Effector CD8-positive, alpha-beta T cell (primary cell): ENCODE results near the gene EYA4.
"Not testable (repeated sequence)": the region's sequence is repeated elsewhere in the genome, so short reads cannot be mapped to it uniquely, and the experiment has no call there.

Experiments
- DNase-seq: peaks from one replicate; lab custom pipeline; 2025; lab: John Stamatoyannopoulos, UW

The EYA4 gene

GRCh38 chr6:133350928-133351327, 109.8 kb downstream of the EYA4 start:
- DNase-seq, result no peak

DNA sequence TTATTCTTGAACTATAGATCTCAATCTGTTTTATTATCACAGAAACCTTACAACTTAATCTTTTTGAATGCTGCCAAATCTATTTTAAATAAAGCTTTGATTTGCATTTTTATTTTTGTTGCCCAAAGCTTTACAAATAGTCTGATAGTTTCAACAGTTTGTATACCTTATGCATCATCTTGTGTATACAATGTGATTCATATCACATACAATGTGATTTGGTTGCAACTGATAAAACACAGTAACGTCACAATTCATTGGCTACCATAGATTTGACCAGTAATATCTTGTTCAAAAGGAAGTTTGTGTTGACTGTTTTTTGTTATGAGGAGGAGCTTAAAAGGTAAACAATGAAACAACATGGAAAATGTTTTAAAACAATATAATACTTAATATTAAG, 110.9 kb downstream of the EYA4 start:
- DNase-seq, result no peak

GRCh38 chr6:133353061-133353460, 111.9 kb downstream of the EYA4 start:
- DNase-seq, result no peak

- DNase-seq, result no peak
These were observed 114.8 kb downstream of the EYA4 start for GRCh38 chr6:133355922-133356321.

GRCh38 chr6:133358574-133359150, 117.5 kb downstream of the EYA4 start:
- DNase-seq, result no peak

GRCh38 chr6:133359256-133359655, 118.1 kb downstream of the EYA4 start:
- DNase-seq, result no peak

DNA sequence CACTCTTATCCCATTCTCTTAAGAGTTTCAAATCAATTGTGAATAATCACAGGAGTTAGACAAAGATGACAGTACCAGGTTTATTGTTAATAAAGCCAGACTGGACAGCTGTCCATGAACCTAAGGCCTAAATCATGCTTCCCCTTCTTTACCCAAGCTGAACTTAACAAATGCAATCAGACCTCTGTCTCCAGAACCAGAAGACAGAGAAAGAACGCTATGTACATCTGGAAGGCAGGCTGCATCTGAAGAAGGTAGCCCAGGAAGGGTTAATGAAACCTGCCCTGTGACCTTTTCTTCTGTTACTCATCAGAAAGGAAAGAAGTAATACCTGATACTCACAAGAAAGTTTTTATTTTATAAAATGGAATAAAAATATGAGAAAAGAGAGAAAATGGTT, 118.6 kb downstream of the EYA4 start:
- no peak for DNase-seq

DNA sequence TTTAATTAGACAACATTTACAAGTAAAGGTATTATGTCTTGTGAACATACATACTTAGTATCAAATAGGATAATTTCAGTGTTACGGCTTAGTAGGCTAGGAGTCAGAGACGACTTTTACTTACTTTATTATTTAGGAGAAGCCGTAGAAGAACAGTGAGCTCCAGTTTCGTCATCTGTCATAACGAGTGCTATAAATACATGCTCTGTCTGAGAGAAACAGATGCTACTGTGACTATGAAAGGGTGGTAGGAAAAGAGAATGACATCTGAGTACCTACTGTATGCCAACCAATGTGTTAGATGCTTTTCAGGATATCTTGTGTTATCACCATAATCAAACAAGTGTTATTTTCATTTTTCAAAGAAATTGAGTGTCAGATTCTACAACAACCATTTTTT, 119.0 kb downstream of the EYA4 start:
- no peak for DNase-seq

GRCh38 chr6:133362813-133363212, 121.7 kb downstream of the EYA4 start:
- no peak for DNase-seq

- no peak for DNase-seq
These were observed 127.5 kb downstream of the EYA4 start for GRCh38 chr6:133368664-133369063.

DNA sequence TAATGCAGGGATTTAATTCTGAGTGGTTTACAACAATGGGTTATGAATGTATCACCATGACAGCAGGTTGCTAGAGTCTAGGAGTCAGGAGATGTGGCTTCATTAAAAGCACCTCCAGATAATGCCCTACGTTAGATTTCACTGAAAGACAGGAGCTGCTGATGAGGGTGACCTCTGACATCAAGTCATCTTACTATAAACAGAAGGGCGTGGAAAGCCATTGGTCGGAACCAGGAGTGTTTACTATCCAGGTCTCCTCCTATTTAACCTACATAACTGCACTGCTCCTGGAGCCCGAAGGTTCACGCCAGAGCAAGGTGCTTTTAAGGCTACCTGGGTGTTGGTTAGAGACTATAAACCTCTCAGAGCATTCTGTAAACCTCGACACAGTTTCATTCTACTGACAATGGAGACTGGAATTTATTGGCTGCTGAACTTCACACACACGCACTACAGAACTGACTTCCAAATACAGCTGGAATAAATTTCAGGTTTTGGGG, 128.7 kb downstream of the EYA4 start:
- DNase-seq, result no peak

DNA sequence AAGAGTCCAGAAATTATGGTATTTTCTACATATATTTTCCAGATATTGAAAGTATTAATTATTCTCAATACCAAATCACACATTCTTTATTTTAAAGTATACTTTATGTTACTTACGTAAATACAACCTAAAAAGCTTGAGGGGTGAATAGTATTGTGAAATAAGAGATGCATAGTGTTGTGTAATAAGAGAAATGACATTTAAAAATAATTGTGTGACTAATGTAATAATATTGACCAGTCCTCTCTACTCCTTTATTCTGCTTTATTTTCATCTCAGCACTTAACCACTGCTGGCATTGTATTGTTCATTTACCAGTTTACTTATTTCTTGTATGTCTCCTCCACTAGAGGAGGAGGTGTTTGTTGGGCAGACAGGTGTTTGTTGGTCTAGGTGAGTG, 135.6 kb downstream of the EYA4 start:
- no peak for DNase-seq

- DNase-seq, result no peak
These were observed 136.1 kb downstream of the EYA4 start for GRCh38 chr6:133377219-133377618.

DNA sequence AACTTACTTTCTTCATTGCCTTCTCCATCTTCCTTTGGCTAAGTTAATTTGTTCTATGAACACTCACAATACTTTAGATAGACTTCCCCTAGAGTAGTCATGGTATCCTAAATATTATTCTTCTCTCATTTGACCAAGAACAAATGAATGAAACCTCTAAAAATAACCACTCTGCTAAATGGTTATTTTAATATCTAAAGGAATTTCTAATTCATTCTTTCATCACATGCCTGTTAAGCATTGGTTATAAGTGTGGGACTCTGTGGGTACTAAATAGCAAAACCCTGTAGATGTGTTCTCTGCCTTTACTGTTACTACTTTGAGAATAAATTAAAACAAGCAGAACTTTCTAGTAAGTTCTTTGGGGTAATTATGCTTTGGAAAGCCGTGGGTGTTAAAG, 138.9 kb downstream of the EYA4 start:
- DNase-seq, result no peak

- no peak for DNase-seq
These were observed 139.6 kb downstream of the EYA4 start for GRCh38 chr6:133380723-133381122.

DNA sequence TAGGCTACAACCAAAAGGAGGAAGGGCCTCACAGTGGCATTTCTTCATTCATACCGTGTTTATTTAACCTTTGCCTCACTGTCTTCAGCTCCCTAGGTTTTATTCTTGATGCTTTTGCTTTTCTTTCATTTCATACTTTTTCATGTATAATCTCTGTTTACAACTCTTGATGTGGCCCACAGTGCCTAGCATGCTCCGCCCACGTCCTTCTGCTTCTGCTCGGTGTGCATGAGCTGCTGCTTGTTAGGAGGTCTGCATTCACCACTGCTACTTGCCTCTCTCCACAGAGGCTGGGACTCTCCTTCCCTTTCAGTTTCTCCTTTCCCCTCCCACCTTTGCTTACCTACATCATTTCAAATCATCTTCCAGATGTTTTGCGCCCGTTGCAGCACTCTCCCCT, 147.6 kb downstream of the EYA4 start:
- no peak for DNase-seq

DNA sequence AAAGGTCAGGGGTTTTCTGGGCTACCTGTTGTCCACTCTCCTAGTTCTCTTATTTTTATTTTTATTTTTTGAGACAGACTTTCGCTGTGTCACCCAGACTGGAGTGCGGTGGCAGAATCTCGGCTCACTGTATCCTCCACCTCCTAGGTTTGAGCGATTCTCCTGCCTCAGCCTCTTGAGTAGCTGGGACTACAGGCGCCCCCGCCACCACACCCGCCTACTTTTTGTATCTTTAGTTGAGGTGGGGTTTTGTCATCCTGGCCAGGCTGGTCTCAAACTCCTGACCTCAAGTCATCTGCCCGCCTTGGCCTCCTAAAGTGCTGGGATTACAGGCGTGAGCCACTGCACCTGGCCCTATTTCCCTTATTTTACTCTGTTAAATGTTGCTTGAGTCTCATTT, 149.0 kb downstream of the EYA4 start:
- no peak for DNase-seq

GRCh38 chr6:133392015-133392414, 150.9 kb downstream of the EYA4 start:
- DNase-seq, result no peak

DNA sequence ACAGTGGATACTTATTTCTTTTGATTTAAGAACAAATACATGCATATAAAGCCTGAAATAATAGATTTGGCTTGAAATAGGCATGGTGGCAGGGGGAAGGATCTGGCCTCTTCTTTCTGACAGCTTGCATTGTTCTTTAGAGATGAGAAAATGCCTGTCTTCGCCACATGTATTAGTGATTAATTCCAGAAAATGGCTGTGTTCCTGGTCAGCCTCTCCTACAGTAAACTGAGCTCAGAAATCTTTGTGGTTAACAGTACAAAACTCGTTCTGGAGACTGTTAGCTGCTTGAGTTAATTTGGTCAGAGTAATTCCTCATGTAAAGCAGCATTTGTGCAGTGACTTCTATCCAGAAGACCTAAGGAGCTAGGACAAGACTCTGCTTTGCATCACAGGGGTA, 151.5 kb downstream of the EYA4 start:
- DNase-seq, result no peak

DNA sequence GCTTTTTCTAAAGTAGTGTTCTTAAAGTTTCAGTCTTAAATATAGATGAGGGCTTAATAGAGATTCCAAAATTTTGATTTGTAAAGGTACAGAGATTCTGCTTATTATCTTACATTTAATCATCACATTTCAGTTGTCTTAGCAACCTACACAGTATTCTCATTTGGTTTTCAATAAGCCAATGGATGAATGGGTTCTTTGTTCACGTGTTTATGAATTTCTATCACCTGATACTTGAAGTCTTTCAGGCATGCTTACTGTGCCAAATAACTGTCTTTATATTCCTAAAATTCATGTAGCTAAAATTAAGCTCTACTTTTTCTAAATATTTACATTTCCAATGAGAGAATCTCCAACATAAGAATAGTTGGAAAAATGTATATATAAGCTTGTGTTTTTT, 152.7 kb downstream of the EYA4 start:
- no peak for DNase-seq

- no peak for DNase-seq
These were observed 153.5 kb downstream of the EYA4 start for GRCh38 chr6:133394630-133395029.

DNA sequence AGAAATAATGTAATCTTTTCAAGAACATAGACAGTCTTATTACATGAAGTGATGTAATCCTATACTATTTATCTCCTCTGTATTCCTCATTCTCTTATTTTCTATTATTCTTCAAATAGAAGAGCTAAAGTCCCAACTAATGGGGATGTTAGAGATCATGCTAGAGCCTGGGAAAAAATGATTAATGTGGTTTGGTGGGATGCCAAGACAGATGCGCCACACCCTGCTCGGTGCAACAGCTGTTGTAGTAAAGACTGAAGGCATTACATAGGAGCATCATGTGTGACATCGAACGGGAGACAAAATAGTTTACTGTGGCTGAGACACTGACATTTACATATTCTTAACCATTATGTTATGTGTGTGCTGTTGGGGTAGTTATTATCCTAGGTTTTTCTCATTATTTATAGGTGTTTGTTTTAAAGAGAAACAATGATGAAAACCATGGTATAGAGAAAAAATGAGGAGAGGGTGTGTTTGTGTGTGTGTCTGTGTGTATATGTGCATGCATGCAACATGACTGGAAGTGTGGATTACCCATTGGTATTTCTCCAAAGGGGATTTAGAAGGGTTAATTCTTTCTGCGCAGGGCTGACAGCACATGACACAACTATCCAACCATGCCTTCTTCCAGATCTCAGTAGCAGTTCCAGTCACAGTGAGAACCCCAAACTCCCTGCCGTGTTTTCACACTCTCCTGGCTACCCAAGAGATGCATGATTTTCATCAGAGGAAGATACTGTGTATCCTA, 155.3 kb downstream of the EYA4 start:
- DNase-seq, result no peak

- DNase-seq, result no peak
These were observed 155.8 kb downstream of the EYA4 start for GRCh38 chr6:133396984-133397348.

DNA sequence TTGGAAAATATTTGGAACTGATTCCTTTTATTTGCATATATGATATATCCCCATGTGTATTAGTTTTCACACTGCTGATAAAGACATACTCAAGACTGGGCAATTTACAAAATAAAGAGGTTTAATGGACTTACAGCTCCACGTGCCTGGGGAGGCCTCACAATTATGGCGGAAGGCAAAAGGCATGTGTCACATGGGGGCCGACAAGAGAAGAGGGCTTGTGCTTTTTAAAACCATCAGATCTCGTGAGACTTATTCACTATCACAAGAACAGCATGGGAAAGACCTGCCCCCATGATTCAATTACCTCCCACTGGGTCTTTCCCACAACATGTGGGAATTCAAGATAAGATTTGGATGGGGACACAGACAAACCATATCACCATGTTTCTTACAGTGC, 156.4 kb downstream of the EYA4 start:
- DNase-seq, result not testable (repeated sequence)
